H9 (cell line): ENCODE measurements around the gene RNGTT. TPM values are rescaled to one million over a fixed set of nuclear protein-coding genes. Genes with fewer than 3 reads are reported as not detected.

Experiments used
- DNase-seq: peaks from one replicate; pipeline ENCODE4 v3.0.0-alpha.2; 2017
- H2AFZ ChIP-seq: one replicate; pipeline ENCODE4 v1.6.1; 2013; ENCODE audit warnings: mild to moderate bottlenecking, low read length, control low read depth, moderate library complexity
- H2AK5ac ChIP-seq: 2 replicates; pipeline ENCODE4 v1.6.1; 2013; ENCODE audit warnings: low read length, control low read depth, mixed read lengths; ENCODE audit not compliant: insufficient read length
- H2BK120ac ChIP-seq: one replicate; pipeline ENCODE4 v1.6.1; 2013; ENCODE audit warnings: low read depth, mild to moderate bottlenecking, low read length, control low read depth, inconsistent platforms; ENCODE audit not compliant: poor library complexity, severe bottlenecking
- H2BK12ac ChIP-seq: 2 replicates; pipeline ENCODE4 v1.6.1; 2013; ENCODE audit warnings: low read length, control low read depth, mixed read lengths, low read depth; ENCODE audit not compliant: insufficient read length
- H2BK15ac ChIP-seq: 2 replicates; pipeline ENCODE4 v1.6.1; 2013; ENCODE audit warnings: low read depth, low read length, control low read depth
- H2BK20ac ChIP-seq: one replicate; pipeline ENCODE4 v1.6.1; 2013; ENCODE audit warnings: low read depth, mild to moderate bottlenecking, low read length, control low read depth, inconsistent platforms; ENCODE audit not compliant: poor library complexity, severe bottlenecking
- H2BK5ac ChIP-seq: 2 replicates; pipeline ENCODE4 v1.6.1; 2013; ENCODE audit warnings: low read length, control low read depth, mixed read lengths; ENCODE audit not compliant: insufficient read length
- H3K14ac ChIP-seq: 2 replicates; pipeline ENCODE4 v1.6.1; 2013; ENCODE audit warnings: low read length, control low read depth; ENCODE audit not compliant: insufficient read depth
- H3K18ac ChIP-seq: 2 replicates; pipeline ENCODE4 v1.6.1; 2013; ENCODE audit warnings: low read depth, mild to moderate bottlenecking, mixed read lengths, low read length, control low read depth; ENCODE audit not compliant: insufficient read length
- H3K23ac ChIP-seq: 2 replicates; pipeline ENCODE4 v1.6.1; 2013; ENCODE audit warnings: low read length, control low read depth, mixed read lengths, low read depth; ENCODE audit not compliant: insufficient read length
- H3K23me2 ChIP-seq: 2 replicates; pipeline ENCODE4 v1.6.1; 2013; ENCODE audit warnings: low read depth, mild to moderate bottlenecking, mixed read lengths, low read length, control low read depth; ENCODE audit not compliant: insufficient read length, poor library complexity, severe bottlenecking
- H3K27ac ChIP-seq: 2 replicates; pipeline ENCODE4 v1.5.1; 2013; ENCODE audit warnings: low read length, control low read depth, mixed read lengths, low read depth; ENCODE audit not compliant: insufficient read length
- H3K27me3 ChIP-seq: 2 replicates; pipeline ENCODE4 v1.6.1; 2013; ENCODE audit warnings: low read length, control low read depth, inconsistent platforms; ENCODE audit not compliant: insufficient read depth
- H3K4ac ChIP-seq: 2 replicates; pipeline ENCODE4 v1.6.1; 2013; ENCODE audit warnings: low read depth, mild to moderate bottlenecking, control low read depth, inconsistent platforms, low read length, moderate library complexity
- H3K4me1 ChIP-seq: 2 replicates; pipeline ENCODE4 v1.6.1; 2013; ENCODE audit warnings: low read length, control low read depth, inconsistent platforms; ENCODE audit not compliant: insufficient read depth
- H3K4me2 ChIP-seq: 2 replicates; pipeline ENCODE4 v1.6.1; 2013; ENCODE audit warnings: low read length, control low read depth, mixed read lengths; ENCODE audit not compliant: insufficient read length, insufficient read depth
- H3K56ac ChIP-seq: 2 replicates; pipeline ENCODE4 v1.6.1; 2013; ENCODE audit warnings: low read depth, mild to moderate bottlenecking, mixed read lengths, low read length, control low read depth; ENCODE audit not compliant: insufficient read length
- H3K79me1 ChIP-seq: 2 replicates; pipeline ENCODE4 v1.6.1; 2013; ENCODE audit warnings: low read depth, mild to moderate bottlenecking, moderate library complexity, low read length, control low read depth, inconsistent platforms; ENCODE audit not compliant: insufficient read depth, poor library complexity, severe bottlenecking
- H3K79me2 ChIP-seq: 2 replicates; pipeline ENCODE4 v1.6.1; 2013; ENCODE audit warnings: low read length, control low read depth, inconsistent platforms; ENCODE audit not compliant: insufficient read depth
- H3K9ac ChIP-seq: 2 replicates; pipeline ENCODE4 v1.6.1; 2013; ENCODE audit warnings: low read length, control low read depth, mixed read lengths; ENCODE audit not compliant: insufficient read length; ENCODE audit errors: extremely low read depth
- H3K9me3 ChIP-seq: one replicate; pipeline ENCODE4 v1.6.1; 2013; ENCODE audit warnings: low read depth, low read length, inconsistent platforms; ENCODE audit not compliant: control insufficient read depth
- H3T11ph ChIP-seq: one replicate; pipeline ENCODE4 v1.6.1; 2013; ENCODE audit warnings: mild to moderate bottlenecking, low read length, control low read depth, inconsistent platforms
- H4K20me1 ChIP-seq: one replicate; pipeline ENCODE4 v1.6.1; 2013; ENCODE audit not compliant: control insufficient read depth, insufficient read length, insufficient read depth
- H4K5ac ChIP-seq: 2 replicates; pipeline ENCODE4 v1.6.1; 2013; ENCODE audit warnings: low read depth, mild to moderate bottlenecking, mixed read lengths, low read length, control low read depth; ENCODE audit not compliant: insufficient read length
- H4K8ac ChIP-seq: replicated peaks from 2 replicates; pipeline ENCODE4 v1.6.1; 2013; ENCODE audit warnings: low read length, control low read depth, mixed read lengths, low read depth; ENCODE audit not compliant: insufficient read length
- H4K91ac ChIP-seq: 2 replicates; pipeline ENCODE4 v1.6.1; 2013; ENCODE audit warnings: low read depth, mild to moderate bottlenecking, moderate library complexity, mixed read lengths, low read length, control low read depth; ENCODE audit not compliant: insufficient read length
- H3K27ac Mint-ChIP-seq, 3 experiments: 2 replicates in 2 of 3; 3 replicates in 1 of 3; pipeline ENCODE4 v1.8.0; 2020 to 2021; ENCODE audit warnings: mixed read lengths in 3 of 3, mild to moderate bottlenecking in 1 of 3, moderate library complexity in 1 of 3
- H3K27me3 Mint-ChIP-seq: 2 replicates; pipeline ENCODE4 v1.8.0; 2021; ENCODE audit warnings: low read depth, mild to moderate bottlenecking, moderate library complexity, mixed read lengths
- H3K36me3 Mint-ChIP-seq, 3 experiments: 2 replicates in 2 of 3; 3 replicates in 1 of 3; pipeline ENCODE4 v1.8.0; 2020 to 2021; ENCODE audit warnings: low read depth in 3 of 3, mixed read lengths in 3 of 3; ENCODE audit not compliant: insufficient read depth in 1 of 3
- H3K4me1 Mint-ChIP-seq, 2 experiments: 2 replicates each; pipeline ENCODE4 v1.8.0; 2020; ENCODE audit warnings: mixed read lengths in 2 of 2
- H3K4me3 Mint-ChIP-seq, 2 experiments: 2 replicates in 1 of 2; 3 replicates in 1 of 2; pipeline ENCODE4 v1.8.0; 2020 to 2021; ENCODE audit warnings: mild to moderate bottlenecking in 2 of 2, mixed read lengths in 2 of 2, moderate library complexity in 1 of 2
- H3K9me3 Mint-ChIP-seq, 2 experiments: 2 replicates in 1 of 2; 3 replicates in 1 of 2; pipeline ENCODE4 v1.8.0; 2020; ENCODE audit warnings: mild to moderate bottlenecking in 2 of 2, mixed read lengths in 2 of 2, moderate library complexity in 1 of 2
- WGBS: extraction: QIAGEN DNeasy Blood & Tissue Kit; methylation state at CpG from one replicate; pipeline ENCODE4 v1.1.7; 2013; ENCODE audit warnings: missing lambda C conversion rate, low lambda C conversion rate, mixed read lengths; ENCODE audit not compliant: insufficient read length; ENCODE audit errors: extremely low coverage; 5-methylcytosine and 5-hydroxymethylcytosine counted together
- total RNA-seq: library from RNA; stranded (reverse); gene quantifications from 2 replicates; pipeline ENCODE4 v1.2.1, GENCODE V29; 2021
- TF ChIP-seq, protein P1 (sequence below): fragments of 200-600 bp; sonication (generic); conservative IDR thresholded peaks from 3 replicates; pipeline ENCODE4 v1.8.0; 2021; ENCODE audit warnings: antibody characterized with exemption, mild to moderate bottlenecking

RNGTT gene
- total RNA-seq, 1 experiment from 2014 or later = 20.5 TPM

DNA sequence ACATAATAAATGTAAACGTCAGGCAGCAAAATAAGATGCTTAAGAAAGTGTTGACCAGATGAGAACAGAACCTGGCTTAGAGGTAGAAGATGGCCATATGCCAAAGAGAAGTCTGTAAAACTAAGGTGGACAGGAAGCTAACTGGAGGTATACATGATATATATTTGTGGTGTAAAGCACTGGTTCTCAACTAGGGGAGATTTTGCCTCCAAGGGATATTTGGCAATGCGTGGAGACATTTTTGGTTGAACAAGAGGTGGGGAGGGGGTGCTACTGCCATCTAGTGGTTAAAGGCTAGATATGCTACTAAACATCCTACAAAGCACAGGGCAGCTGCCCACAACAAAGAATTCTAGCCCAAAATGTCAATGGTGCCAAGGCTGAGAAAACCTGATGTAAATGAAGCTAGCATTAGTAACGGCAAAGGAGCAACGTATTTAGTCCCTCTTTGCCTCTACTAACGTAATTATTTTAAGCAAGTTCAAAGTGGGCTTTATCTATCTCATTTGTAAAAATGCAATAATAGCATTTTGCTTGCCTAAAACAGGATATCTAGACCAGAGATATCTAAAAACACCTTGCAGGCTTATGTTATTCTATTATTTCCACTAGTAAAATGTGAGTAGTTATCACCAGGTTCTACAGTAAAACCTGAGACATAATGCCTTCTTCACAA lies 182.6 kb downstream of the RNGTT start:
- Mint-ChIP-seq H3K4me3 (no peak overlapping the region), H3K4me1 (peaks cover 2 to 3% of the 10 kb centered on the region in 2 experiments; a peak in 2 of 4 replicates), H3K27ac (no peak overlapping the region), H3K36me3 (peaks cover 12 to 27% (median 15%) of the 10 kb centered on the region in 3 experiments), H3K27me3 (no peaks in the 10 kb centered on the region), H3K9me3 (no peaks in the 10 kb centered on the region)
- Histone ChIP-seq H4K20me1 (no peaks in the 10 kb centered on the region), H3K23me2 (no peaks in the 10 kb centered on the region), H3K4ac (no peak overlapping the region), H3K9me3 (no peaks in the 10 kb centered on the region), H3K9ac (no peak overlapping the region), H2BK15ac (no peak overlapping the region), H3K18ac (no peak overlapping the region), H2AFZ (no peak overlapping the region), H2BK120ac (no peak overlapping the region), H2BK5ac (no peak overlapping the region), H3K27me3 (no peaks in the 10 kb centered on the region), H3K79me1 (no peaks in the 10 kb centered on the region), H2BK12ac (no peak overlapping the region), H3K27ac (no peak overlapping the region), H4K91ac (no peak overlapping the region), H2AK5ac (no peak overlapping the region), H4K8ac (no peak overlapping the region), H3K4me2 (no peak overlapping the region), H3K23ac (no peak overlapping the region), H2BK20ac (no peak overlapping the region), H3K79me2 (no peaks in the 10 kb centered on the region), H3T11ph (no peak overlapping the region), H4K5ac (no peak overlapping the region), H3K4me1 (no peaks in the 10 kb centered on the region), H3K14ac (no peak overlapping the region), H3K56ac (no peak overlapping the region)
- peak; percentile 66 for DNase-seq
- no CpG with 5 or more reads among the region's 5 CpGs for WGBS
- TF ChIP-seq, protein P1, sequence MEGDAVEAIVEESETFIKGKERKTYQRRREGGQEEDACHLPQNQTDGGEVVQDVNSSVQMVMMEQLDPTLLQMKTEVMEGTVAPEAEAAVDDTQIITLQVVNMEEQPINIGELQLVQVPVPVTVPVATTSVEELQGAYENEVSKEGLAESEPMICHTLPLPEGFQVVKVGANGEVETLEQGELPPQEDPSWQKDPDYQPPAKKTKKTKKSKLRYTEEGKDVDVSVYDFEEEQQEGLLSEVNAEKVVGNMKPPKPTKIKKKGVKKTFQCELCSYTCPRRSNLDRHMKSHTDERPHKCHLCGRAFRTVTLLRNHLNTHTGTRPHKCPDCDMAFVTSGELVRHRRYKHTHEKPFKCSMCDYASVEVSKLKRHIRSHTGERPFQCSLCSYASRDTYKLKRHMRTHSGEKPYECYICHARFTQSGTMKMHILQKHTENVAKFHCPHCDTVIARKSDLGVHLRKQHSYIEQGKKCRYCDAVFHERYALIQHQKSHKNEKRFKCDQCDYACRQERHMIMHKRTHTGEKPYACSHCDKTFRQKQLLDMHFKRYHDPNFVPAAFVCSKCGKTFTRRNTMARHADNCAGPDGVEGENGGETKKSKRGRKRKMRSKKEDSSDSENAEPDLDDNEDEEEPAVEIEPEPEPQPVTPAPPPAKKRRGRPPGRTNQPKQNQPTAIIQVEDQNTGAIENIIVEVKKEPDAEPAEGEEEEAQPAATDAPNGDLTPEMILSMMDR = peak; percentile 91
